Caco-2 (cell line): ENCODE results near the gene MYO5C. TPM values are rescaled to one million over a fixed set of nuclear protein-coding genes. Genes with fewer than 3 reads are reported as not detected.

Experiments
- BruUV-seq: library from RNA; stranded (reverse); fragments of 400-500 nt; replicated peaks from 2 replicates; lab custom pipeline; 2021; lab: Mats Ljungman, UMichigan
- CTCF ChIA-PET: fragments of 300-600 bp; sonication (Branson Sonifier 250); formaldehyde crosslinking; loops from one replicate; lab custom pipeline; 2022; ENCODE audit warnings: antibody characterized with exemption; lab: Charles Lee
- POLR2A ChIA-PET: fragments of 300-600 bp; sonication (Branson Sonifier 250); formaldehyde crosslinking; loops from one replicate; lab custom pipeline; 2022; ENCODE audit warnings: antibody characterized with exemption; lab: Charles Lee
- DNase-seq, 2 experiments: peaks; one replicate each; pipeline versions ENCODE4 v3.0.0 to v3.0.0-alpha.2; 2020 to 2022
- H3K27me3 ChIP-seq: replicated peaks from 2 replicates; pipeline ENCODE4 v1.6.0; 2011; ENCODE audit warnings: low read length; ENCODE audit not compliant: control insufficient read depth, insufficient read depth
- H3K36me3 ChIP-seq: 2 replicates; pipeline ENCODE4 v1.5.1; 2011; ENCODE audit warnings: low read length; ENCODE audit not compliant: control insufficient read depth, insufficient read depth
- H3K4me1 ChIP-seq: fragments of 250-450 bp; sonication (Bioruptor Pico); 2 replicates; pipeline ENCODE4 v1.5.1; 2020; ENCODE audit warnings: mild to moderate bottlenecking
- H3K4me3 ChIP-seq: 2 replicates; pipeline ENCODE4 v1.5.1; 2011; ENCODE audit warnings: low read depth, mild to moderate bottlenecking, control low read depth, low read length
- H3K9me3 ChIP-seq: fragments of 250-450 bp; sonication (Bioruptor Pico); 2 replicates; pipeline ENCODE4 v1.5.1; 2020; ENCODE audit warnings: mild to moderate bottlenecking, moderate library complexity
- H3K27ac Mint-ChIP-seq: one replicate; pipeline ENCODE4 v1.8.0; 2022; ENCODE audit warnings: mixed read lengths; ENCODE audit not compliant: unreplicated experiment
- H3K27me3 Mint-ChIP-seq: one replicate; pipeline ENCODE4 v1.8.0; 2022; ENCODE audit warnings: mixed read lengths; ENCODE audit not compliant: insufficient read depth, unreplicated experiment
- H3K36me3 Mint-ChIP-seq: one replicate; pipeline ENCODE4 v1.8.0; 2022; ENCODE audit warnings: mild to moderate bottlenecking, mixed read lengths; ENCODE audit not compliant: insufficient read depth, unreplicated experiment
- H3K4me1 Mint-ChIP-seq: one replicate; pipeline ENCODE4 v1.8.0; 2022; ENCODE audit warnings: low read depth, mixed read lengths; ENCODE audit not compliant: unreplicated experiment
- H3K4me3 Mint-ChIP-seq: one replicate; pipeline ENCODE4 v1.8.0; 2022; ENCODE audit warnings: mild to moderate bottlenecking, moderate library complexity, mixed read lengths; ENCODE audit not compliant: unreplicated experiment
- H3K9me3 Mint-ChIP-seq: one replicate; pipeline ENCODE4 v1.8.0; 2022; ENCODE audit warnings: mixed read lengths; ENCODE audit not compliant: unreplicated experiment
- intact Hi-C: fragments of 100-400 bp; cut with micrococcal nuclease; formaldehyde crosslinking; loops from one replicate; pipeline ENCODE4 v1.10.0; 2022; ENCODE audit not compliant: unreplicated experiment
- total RNA-seq: library from RNA; stranded (reverse); gene quantifications from 2 replicates; pipeline ENCODE4 v1.2.3, GENCODE V29; 2022
- TF ChIP-seq, protein P1 (sequence below), 2 experiments: fragments of 200-600 bp in 1 of 2; IDR thresholded peaks; 1 replicate in 1 of 2; 2 replicates in 1 of 2; pipeline versions ENCODE4 v1.5.1 to v1.8.0; 2011 to 2022; ENCODE audit warnings: antibody characterized with exemption in 1 of 2, control low read depth in 1 of 2, inconsistent platforms in 1 of 2, low read depth in 1 of 2, low read length in 1 of 2, mild to moderate bottlenecking in 1 of 2, moderate library complexity in 1 of 2; ENCODE audit not compliant: insufficient read depth in 1 of 2, severe bottlenecking in 1 of 2, unreplicated experiment in 1 of 2

Gene MYO5C
- total RNA-seq, 1 experiment from 2014 or later, result 33.5 TPM

DNA sequence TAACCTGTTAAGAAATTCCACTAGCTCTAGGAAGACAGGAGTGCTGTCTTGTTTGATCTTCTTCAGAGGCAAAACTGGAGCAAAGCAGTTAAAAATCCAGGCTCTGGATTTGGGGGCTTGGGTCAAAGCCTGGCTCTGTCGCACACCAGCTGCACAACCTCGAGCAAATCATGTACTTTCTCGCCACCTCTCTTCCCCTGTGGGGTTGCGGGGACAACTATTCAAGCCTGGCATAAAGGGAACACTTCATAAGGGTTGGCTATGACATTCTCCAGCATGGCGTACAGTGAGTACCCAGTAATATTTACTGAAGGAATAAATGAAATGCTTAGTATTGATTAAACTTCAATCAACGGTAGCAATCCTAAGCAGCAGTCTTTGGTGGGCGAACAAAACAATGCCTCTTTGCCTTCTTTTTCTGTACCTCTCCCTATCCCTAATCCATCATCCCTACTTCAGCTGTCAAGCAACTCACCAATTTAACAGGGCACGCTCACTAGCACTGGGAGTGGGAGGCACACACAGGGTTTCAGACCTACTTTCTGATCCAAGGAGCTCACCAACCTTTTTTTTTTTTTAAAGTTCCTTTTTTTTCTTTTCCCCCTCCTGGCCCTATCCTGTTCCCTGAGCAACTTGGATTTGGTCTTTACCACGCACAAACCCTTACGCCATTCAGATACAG, 137.4 kb downstream of the MYO5C start:
- TF ChIP-seq, protein P1, sequence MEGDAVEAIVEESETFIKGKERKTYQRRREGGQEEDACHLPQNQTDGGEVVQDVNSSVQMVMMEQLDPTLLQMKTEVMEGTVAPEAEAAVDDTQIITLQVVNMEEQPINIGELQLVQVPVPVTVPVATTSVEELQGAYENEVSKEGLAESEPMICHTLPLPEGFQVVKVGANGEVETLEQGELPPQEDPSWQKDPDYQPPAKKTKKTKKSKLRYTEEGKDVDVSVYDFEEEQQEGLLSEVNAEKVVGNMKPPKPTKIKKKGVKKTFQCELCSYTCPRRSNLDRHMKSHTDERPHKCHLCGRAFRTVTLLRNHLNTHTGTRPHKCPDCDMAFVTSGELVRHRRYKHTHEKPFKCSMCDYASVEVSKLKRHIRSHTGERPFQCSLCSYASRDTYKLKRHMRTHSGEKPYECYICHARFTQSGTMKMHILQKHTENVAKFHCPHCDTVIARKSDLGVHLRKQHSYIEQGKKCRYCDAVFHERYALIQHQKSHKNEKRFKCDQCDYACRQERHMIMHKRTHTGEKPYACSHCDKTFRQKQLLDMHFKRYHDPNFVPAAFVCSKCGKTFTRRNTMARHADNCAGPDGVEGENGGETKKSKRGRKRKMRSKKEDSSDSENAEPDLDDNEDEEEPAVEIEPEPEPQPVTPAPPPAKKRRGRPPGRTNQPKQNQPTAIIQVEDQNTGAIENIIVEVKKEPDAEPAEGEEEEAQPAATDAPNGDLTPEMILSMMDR (IDR thresholded peaks at IDR 0.05; ENCODE audit: insufficient read depth in 1 of 2, low read depth in 1 of 2, low read length in 1 of 2, severe bottlenecking in 1 of 2, unreplicated experiment in 1 of 2), result no peak
- ChIA-PET CTCF (interaction anchor here (0.6 kb wide), 1 partner anchor 12 kb away, joined by 4 read pairs; no protein-coding TSS in a partner anchor), POLR2A (no interaction called here)
- Histone ChIP-seq H3K9me3 (no peaks in the 10 kb centered on the region), H3K4me3 (no peak overlapping the region), H3K4me1 (peaks cover 18% of the 10 kb centered on the region; the same call in 1 of the 2 replicates), H3K36me3 (no peaks in the 10 kb centered on the region), H3K27me3 (no peaks in the 10 kb centered on the region)
- no TSS peak for BruUV-seq
- H3K4me3 Mint-ChIP-seq, result no peak overlapping the region
- no peak overlapping the region for H3K27ac Mint-ChIP-seq
- no peaks in the 10 kb centered on the region for H3K9me3 Mint-ChIP-seq
- no peaks in the 10 kb centered on the region for H3K27me3 Mint-ChIP-seq
- intact Hi-C loops, result no loop called here
- peaks cover 6% of the 10 kb centered on the region for H3K4me1 Mint-ChIP-seq
- DNase-seq, result no peak
- peaks cover 7% of the 10 kb centered on the region for H3K36me3 Mint-ChIP-seq

DNA sequence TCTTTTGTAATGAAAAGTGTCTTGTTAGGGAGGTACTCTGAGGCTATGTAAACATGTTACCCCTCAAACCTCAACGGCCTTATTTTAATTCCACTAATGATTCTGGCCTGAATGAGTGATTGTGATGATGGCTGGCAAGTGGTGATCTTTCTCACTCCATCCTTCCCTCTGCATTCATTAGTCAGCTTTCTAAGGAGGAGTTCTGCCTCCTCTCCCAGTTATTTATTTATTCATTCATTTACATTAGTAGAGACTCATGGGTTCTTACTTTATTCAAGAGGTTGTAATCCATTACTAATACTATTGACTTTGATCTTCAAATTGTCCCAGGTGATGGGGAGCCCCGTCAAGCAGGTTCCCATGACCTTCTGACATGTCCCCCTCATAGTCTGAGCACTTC, 139.7 kb downstream of the MYO5C start:
- intact Hi-C loops, result no loop called here
- Histone ChIP-seq H3K36me3 (no peaks in the 10 kb centered on the region), H3K27me3 (no peaks in the 10 kb centered on the region), H3K9me3 (no peaks in the 10 kb centered on the region), H3K4me3 (no peak overlapping the region), H3K4me1 (peaks cover 18% of the 10 kb centered on the region; the same call in 1 of the 2 replicates)
- H3K4me3 Mint-ChIP-seq, result no peak overlapping the region
- POLR2A ChIA-PET, result interaction anchor here (0.6 kb wide), 1 partner anchor 553 kb away, joined by 4 read pairs; no protein-coding TSS in a partner anchor
- H3K4me1 Mint-ChIP-seq, result peaks cover 6% of the 10 kb centered on the region
- TF ChIP-seq, protein P1 (IDR thresholded peaks at IDR 0.05; ENCODE audit: insufficient read depth in 1 of 2, low read depth in 1 of 2, low read length in 1 of 2, severe bottlenecking in 1 of 2, unreplicated experiment in 1 of 2), result no peak
- CTCF ChIA-PET, result interaction anchor here (0.6 to 0.7 kb wide), 2 partner anchors 21 to 112 kb away, joined by 4 to 12 read pairs; no protein-coding TSS in a partner anchor
- DNase-seq, result no peak
- no peak overlapping the region for H3K27ac Mint-ChIP-seq
- H3K36me3 Mint-ChIP-seq, result peaks cover 4% of the 10 kb centered on the region
- no peaks in the 10 kb centered on the region for H3K9me3 Mint-ChIP-seq
- no TSS peak for BruUV-seq
- no peaks in the 10 kb centered on the region for H3K27me3 Mint-ChIP-seq

DNA sequence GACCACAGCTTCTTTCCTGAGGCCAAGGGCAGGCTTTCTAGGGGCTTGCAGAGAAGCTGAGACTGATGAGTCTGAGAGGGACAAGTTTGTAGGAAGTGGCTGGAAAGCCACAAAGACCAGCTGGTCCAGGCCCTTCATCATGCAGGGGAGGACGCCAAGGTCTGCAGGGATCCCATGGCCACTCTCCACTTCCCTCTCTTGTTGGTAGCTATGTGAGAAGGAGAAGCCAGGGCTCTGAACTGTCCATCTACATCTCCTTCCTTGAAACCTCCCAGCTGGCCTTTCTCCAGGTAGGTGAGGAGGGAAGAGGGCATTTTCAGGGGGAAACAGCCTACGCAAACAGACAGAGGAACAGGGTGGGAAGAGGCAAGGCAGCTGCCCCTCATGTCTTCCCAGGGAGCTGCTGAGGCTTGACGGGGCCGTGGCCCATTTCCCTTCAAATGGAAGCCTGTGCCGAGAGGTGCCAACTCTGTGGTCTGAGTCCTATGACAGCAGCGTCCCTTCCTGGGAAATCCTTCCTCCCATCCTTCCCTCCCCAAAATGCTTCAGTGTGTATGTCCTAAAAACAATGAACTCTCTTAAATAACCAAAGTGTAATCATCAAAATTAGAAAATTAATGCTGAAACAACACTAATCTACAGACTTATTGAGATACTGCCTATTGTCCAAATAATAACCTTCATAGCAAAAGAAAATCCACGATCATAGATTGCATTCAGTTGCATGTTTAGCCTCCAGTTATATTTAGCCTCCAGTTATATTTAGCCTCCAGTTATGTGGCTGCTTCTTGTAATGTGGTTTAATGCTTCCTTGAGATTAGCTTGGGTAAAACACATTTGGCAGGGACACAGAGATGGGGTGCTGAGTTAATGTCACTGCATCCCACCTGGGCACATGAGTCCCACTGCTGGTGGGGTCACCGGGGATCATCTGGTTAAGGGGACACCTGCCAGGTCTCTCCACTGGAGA, 140.4 kb downstream of the MYO5C start:
- POLR2A ChIA-PET, result no interaction called here
- no peak for DNase-seq
- CTCF ChIA-PET, result no interaction called here
- H3K4me3 Mint-ChIP-seq, result no peak overlapping the region
- intact Hi-C loops, result no loop called here
- H3K4me3 ChIP-seq, result no peak overlapping the region
- no peaks in the 10 kb centered on the region for H3K36me3 ChIP-seq
- no peak overlapping the region for H3K27ac Mint-ChIP-seq
- TF ChIP-seq, protein P1 (IDR thresholded peaks at IDR 0.05; ENCODE audit: insufficient read depth in 1 of 2, low read depth in 1 of 2, low read length in 1 of 2, severe bottlenecking in 1 of 2, unreplicated experiment in 1 of 2), result no peak
- H3K36me3 Mint-ChIP-seq, result peaks cover 4% of the 10 kb centered on the region
- H3K27me3 ChIP-seq, result no peaks in the 10 kb centered on the region
- H3K9me3 Mint-ChIP-seq, result no peaks in the 10 kb centered on the region
- no peaks in the 10 kb centered on the region for H3K9me3 ChIP-seq
- no peaks in the 10 kb centered on the region for H3K27me3 Mint-ChIP-seq
- H3K4me1 ChIP-seq, result peaks cover 18% of the 10 kb centered on the region; the same call in 1 of the 2 replicates
- H3K4me1 Mint-ChIP-seq, result peaks cover 6% of the 10 kb centered on the region
- BruUV-seq, result no TSS peak
